ACHN (cell line): ENCODE data around the gene PHACTR2.

Experiments used
- DNase-seq: peaks from one replicate; pipeline ENCODE4 v3.0.0-alpha.2; 2015
- in situ Hi-C: cut with HindIII; loops from 2 replicates; pipeline ENCODE4 v1.10.0; 2017; ENCODE audit warnings: low sequenced_read_pairs, low pct_ligation_motif_present, low pct_unique_long_range_greater_than_20kb

Gene PHACTR2

DNA sequence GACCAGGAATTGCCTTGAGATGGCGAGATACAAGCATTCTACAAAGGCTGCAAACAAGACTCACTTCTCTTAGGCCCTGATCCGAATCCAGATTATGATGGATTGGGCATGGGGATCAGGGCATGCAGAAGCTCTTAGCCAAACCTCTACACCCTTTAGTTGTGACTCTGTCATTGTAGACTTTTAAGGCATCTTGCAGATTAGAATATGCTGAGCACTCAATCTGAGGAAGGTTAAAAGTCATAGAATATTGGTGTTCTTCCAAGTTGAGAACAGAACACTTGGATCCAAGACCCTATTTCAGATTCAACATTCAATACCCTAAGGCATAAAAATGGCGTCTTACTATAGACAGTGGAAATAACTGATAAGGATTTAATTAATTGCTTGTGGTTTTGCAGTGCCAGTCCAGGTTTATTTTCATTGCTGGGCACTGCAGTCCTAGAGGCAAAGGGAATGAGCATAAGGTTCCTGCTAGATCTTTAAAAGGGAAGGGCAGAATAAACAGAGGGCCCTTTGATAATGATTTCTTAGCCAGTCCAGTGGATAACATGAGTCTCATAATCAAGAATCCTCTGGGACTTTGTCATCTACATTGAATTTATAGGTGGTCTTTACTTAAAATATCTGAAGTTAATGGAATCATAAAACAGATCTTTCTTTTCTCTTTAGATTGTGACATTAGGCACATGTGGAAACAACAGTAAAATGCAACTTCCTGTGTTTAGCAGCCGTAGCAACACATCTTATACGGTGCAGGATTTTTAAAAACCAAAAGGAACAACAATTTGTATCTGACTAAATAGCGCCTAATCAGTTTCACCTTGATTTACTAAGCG is 17.6 kb downstream of the PHACTR2 start:
- in situ Hi-C loops, result no loop called here
- DNase-seq, result no peak

DNA sequence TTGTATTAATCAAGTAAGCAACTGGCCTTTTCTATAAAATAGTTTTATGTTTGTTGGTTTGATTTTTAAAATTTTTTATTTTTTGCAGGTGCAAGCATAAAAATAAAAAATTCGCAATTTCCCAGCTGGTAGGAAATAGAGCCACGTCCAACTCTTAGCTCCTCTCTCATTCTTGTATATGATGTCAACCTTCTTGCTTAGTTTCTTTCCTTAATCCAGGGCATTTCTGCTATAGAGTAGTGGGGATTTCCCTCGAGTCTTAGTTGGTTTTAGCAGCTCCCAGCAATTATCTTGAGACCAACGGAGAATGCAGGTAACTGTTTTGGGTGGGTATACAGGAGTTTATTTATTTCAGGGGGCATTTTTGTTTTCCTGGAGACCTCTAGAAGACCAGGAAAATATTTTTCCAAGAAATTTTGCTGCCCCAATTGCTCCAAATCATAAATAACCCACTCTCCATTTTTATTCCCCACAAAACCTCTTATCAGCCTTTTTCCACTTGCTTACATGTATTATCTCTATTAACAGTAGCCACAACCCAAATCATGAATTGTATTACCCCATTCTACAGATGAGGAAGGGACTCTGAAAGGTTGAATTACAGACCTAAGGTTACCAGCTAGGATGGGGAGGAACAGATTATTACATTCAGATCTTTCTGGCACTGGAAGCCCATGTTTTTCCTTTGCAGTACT is 18.4 kb downstream of the PHACTR2 start:
- in situ Hi-C loops, result no loop called here
- no peak for DNase-seq

DNA sequence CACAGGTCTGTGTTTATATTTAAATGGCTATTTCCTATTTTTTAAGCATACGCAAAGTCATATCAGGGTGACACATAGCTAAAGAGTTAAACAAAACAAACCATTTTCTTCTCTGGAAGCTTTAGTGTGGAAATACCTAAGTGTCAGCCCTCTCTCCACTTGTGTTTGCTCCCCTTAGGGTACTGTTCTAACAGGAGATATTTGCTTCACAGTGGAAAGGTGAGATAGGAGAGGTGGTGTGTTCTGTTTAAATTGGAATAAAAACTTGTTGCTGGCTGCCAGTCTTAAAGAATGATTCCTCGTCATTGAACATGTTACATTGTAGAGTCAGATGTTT is 18.9 kb downstream of the PHACTR2 start:
- in situ Hi-C loops, result no loop called here
- DNase-seq, result no peak

DNA sequence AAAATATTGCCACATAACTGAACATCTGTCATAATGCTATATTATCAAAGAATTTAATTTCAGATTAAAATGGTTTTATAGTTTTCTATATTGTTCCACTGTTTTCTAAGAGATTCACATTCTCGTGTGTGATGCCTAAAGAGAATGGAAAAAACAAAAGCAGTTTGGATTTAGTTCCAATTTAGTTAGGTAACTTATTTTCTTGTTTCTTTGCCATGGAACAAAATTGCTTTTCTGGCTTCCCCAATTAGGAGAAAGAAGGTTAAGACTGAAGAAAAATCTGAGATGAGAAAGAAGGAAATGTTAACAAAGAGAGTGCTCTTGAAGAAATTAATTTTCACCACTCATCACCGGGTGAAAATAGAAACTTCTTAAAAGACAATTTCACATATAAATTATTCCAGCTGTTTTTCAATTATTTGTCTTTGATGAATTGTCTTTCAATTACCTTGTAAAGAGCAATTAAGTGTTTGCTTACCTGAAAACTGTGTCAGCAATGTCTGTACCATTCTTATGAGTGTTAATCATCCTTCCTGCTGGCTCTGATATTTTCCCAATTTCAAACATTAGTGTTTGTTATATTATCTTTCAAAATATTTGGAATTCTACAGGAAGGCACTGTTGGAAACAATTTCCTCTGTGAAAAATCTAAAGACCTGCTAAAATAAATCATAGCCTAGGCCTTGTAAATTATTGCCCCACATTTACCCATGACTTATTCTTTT is 19.5 kb downstream of the PHACTR2 start:
- no peak for DNase-seq
- in situ Hi-C loops, result no loop called here

DNA sequence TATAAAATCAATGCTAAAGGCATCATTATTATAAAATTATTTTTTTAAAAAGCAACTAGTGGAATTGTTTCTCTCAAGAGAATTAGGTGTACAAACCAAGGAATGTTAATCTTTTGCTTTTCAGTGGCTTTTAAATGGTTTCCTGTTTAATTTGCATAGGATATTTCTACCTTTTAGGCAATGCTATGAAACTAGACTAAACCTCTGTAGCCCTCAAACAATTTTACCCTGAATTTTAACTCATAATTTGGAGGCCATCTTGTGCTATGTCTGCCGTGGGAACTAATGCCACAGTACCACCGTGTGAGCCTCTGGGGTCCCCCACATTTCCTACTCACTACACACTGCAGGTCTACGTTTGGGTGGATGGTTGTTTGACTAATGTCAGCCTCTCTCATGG is 20.6 kb downstream of the PHACTR2 start:
- in situ Hi-C loops, result no loop called here
- no peak for DNase-seq

DNA sequence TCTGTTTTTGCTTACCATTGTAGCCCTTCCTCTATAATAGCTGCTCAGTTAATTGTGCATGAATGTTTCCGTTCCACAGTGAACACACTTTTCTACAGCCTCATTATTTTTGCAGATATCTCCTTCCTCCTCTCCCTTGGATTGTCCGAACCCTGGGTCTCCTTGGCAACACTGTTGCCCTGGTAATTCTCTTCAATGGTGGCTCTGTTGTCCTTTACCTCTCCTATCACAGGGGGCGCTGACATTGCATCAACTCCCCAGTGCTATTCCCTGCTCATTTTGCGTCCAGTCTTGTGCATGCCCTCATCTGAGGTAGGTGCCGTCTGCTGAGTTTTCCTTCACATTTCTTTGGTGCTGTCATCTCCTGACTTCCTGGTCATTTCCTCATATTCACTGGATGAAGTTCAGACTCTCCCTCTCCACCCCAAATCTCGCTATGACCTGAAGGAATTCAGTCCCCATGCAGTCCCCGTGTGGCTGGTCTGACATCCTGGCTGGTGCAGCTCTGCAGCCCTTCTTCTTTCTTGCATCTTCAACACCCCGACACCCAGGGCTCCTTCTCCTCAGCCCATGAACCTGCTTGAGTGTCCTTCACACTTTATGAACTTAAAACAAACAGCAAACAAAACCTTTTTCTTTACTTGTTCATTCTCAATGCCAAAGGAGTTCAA is 21.1 kb downstream of the PHACTR2 start:
- in situ Hi-C loops, result no loop called here
- DNase-seq, result no peak

DNA sequence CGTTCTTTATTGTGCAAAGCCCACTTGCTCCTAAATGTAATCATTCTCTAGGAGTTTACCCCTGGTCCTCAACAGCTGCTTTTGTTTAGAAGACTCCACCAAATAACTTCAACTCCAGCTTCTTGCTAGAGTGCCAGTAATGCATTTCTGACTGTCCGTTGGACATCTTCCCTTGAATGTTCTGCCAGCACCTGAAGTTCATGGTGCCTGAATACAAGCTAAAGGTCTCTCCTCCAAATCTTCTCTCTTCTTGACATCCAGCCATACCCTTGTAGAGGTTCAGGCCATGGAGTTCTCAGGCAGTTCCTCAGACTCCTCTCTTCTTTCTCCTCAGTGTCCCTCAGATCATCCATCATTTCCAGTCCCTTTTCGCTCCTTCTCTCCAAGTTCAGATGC is 21.7 kb downstream of the PHACTR2 start:
- in situ Hi-C loops, result no loop called here
- DNase-seq, result no peak

DNA sequence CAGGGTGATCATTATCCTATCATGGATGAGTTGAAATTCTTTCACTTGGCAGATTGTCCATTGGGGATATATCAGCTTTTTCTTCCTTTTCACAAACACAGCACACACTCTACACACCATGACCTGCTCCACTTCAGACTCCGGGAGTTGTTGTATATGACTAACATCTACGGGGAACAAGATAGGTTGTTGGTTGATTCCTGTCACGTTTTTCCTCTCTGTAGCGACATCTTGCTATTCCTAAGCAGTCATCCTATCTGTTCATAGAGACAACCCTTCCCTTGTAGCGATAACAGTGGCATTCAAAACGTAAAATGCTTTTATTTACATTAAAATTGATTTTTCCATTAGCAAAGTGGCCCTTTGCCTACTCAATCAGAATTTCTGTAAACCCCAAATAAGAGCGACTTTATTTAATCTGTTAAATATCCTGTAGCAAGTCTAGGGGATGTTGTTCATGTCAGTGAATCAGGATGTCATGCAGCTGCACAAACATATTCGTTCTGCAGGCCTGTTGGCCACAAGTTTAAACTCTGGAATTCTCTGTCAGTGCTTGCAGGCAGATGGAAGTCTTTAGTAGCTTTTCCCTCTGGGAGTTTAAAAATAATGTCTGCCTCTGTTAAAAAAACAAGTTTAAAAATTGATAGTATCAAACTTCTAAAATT is 23.1 kb downstream of the PHACTR2 start:
- in situ Hi-C loops, result no loop called here

DNA sequence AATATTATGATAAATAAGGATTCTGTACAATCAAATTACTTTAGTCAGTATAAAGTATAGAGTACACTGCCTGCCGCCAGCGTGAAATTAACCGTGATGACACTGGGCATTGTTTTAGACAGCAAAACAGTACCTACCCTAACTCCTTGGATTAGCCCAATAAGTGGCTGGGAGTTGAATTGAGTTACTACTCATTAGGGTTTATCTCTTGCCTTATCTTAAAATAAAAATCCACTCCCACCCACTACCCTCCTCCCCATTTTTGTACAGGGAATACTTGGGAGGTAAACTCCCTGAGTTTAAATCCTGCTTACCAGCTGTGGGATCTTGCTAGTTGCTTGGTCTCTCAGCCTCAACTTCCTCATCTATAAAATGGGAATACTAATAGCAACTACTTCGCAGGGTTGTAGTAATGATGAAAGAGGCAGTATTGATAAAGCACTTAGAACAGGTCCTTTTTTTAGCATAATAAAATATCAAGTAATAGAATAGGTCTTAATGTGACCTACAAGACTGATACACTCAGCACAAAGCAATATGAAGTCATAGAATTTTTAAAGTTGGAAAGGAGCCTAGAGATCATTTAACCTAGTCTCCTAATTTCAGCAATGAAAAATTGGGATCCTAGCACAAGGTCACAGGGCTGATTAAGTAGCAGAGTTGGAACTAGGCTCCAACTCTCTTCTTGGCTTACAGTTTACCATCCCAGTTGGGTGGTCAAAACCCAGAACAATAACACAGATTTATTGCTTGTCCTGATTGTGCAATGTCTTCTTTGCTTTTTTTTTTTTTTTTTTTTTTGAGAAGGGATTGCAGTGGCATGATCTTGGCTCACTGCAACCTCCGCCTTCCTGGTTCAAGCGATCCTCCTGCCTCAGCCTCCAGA is 23.8 kb downstream of the PHACTR2 start:
- DNase-seq, result no peak
- in situ Hi-C loops, result no loop called here

More for the DNA sequence above, 23.1 kb downstream of the PHACTR2 start:
- DNase-seq, result no peak

DNA sequence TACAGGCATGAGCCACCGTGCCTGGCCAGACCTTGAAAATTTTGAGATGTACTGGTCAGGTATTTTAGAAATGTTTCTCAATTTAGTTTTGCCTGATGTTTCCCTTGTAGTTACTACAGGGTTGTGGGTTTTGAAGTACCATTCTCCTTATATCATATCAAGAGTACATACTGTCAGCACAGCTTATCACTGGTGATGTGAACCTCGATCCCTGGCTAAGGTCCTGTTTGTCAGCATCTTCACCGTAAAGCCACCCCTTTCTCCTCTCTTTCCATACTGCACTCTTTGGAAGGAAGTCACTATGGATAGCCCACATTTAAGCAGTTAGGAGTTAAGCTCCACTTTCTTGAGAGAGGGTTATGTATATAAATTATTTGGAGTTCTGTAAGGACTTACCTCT is 27.8 kb downstream of the PHACTR2 start:
- in situ Hi-C loops, result no loop called here
- no peak for DNase-seq

DNA sequence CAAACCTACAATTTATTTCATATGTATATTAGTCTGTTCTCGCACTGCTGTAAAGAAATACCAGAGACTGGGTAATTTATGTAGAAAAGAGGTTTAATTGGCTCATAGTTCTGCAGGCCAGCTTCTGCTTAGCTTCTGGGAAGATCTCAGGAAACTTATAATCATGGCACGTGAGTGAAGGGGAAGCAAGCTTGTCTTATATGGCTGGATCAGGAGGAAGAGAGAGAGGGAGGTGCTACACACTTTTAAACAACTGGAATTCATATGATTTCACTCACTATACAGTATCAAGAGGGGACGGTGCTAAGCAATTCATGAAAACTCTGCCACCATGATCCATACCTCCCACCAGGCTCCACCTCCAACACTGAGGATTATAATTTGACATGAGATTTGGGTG is 29.9 kb downstream of the PHACTR2 start:
- no peak for DNase-seq
- in situ Hi-C loops, result no loop called here

DNA sequence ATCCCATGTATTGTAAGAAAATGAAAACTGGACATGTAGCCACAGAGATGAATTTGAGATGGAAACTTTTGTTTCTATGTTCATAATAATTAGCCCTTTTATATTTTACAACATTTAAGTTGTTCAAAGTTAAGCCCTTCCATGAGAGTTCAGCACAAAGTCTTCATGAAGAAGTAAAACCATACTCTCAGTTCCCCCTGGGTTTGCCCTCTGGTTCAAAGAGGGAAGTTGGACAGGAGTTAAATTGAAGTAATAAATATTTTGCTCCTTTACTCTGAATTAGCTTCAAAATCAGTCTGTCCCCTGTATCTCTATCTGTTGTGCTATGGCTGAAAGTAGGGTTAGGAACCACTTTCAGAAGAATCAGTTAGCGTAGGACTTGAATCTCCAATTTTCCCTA is 31.1 kb downstream of the PHACTR2 start:
- DNase-seq, result no peak
- in situ Hi-C loops, result no loop called here

DNA sequence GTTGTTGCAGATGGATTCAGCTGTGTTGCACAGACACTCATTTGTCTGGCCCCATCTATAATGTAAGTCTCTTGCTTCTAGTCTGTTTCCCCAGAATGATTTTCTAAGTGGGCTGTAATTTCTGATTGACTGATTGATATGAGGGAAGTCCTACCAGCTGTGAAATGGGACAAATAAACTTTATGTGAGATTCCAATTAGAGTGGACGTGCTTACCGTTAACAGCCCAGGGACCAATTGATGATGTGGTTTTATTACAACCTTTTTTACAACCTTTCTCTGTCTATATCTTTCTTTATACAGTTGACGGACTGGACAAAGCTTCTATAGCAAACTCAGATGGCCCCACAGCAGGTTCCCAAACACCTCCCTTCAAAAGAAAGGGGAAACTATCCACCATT is 33.9 kb downstream of the PHACTR2 start:
- in situ Hi-C loops, result no loop called here
- no peak for DNase-seq

DNA sequence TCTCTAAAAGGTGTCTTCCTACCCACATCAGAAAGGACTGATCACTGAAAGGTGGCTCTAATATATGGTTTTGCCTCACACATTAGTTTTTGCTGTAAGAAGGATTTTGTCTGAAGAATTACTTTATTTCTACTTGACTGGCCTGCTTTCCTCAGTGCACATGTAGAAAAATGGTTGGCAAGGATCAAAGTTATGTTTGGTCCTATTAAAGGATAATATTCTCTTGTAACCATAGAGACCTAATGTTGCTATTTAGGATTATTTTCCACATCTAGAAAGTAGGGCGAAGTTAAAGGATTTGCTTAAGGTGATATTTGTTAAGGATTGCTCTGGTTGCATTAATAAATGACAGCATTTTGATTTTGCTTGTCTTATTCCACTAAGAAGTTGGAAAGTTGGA is 40.7 kb downstream of the PHACTR2 start:
- DNase-seq, result no peak
- in situ Hi-C loops, result no loop called here

DNA sequence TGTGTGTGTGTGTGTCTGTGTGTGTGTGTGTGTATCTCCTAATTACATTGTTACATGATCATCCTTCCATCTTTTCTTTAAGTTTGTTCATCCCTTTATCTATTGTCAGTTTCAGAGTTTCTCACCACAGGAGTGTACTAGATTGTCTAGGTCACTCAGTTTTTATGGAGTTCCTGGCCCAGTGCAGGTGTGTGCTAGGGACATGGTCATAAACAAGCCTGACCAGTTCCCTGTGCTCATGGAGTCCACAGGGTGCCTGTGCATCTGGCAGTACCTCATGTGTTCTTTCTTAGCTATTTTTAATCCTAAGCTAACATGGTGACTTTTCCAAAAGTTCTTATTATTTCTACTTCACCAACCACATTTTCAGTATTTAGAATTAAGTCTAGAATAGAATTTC is 43.9 kb downstream of the PHACTR2 start:
- no peak for DNase-seq
- in situ Hi-C loops, result no loop called here

DNA sequence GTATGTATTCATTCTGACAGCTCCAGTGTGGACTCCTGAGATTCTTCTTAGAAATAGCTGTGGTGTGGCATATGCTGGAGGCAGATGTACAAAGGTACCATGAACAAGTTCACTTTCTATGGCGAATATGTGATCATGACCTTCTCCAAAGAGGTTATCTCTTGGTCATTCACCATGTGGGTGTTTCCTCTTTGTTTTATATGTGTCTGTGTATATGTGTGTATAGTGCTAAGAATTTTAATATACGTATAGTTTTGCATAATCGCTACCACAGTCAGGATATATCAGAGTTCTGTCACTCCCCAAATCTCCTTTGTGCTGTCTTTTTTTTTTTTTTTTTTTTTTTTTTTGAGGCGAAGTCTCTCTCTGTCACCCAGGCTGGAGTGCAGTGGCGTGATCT is 47.1 kb downstream of the PHACTR2 start:
- in situ Hi-C loops, result no loop called here
- DNase-seq, result no peak

DNA sequence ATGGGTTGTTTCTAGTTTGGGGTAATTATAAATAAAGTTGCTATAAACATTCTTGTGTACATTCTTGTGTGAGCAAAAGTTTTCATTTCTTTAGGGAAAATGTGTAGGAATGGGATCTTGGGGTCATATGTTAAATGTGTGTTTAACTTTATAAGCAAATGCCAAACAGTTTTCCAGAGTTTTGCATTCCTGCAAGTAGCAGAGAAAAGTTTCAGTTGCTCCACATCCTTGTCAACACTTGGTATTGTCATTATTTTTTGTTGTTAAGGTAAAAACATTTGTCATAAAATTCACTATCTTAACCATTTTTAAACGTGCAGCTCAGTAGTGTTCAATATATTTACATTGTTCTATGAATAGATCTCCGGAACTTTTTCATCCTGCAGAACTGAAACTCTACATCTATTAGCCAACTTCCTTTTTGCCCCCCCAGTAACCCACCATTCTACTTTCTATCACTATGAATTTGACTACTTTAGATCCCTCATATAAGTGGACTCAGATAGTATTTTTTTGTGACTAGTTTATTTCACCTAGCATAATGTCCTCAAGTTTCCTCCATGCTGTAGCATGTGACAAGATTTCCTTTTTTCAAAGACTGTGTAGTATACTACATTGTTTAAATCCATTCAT is 48.4 kb downstream of the PHACTR2 start:
- in situ Hi-C loops, result no loop called here
- DNase-seq, result no peak
